ENCODE data around the gene XPO5.
"Not testable (repeated sequence)": the region's sequence is repeated elsewhere in the genome, so short reads cannot be mapped to it uniquely, and the experiment has no call there.

The XPO5 gene

GRCh38 chr6:43540507-43540906 lies 35.3 kb downstream of the XPO5 start:
- H3K4me1 ChIP-seq (ENCODE audit: control insufficient read depth in 1 of 2, insufficient read depth in 2 of 2, low read length in 2 of 2): no peaks in the 10 kb centered on the region
- no peak overlapping the region for H4K8ac ChIP-seq (ENCODE audit: low read depth, low read length)
- H2BK120ac ChIP-seq (ENCODE audit: insufficient read depth, low read length, poor library complexity): no peak overlapping the region
- H4K91ac ChIP-seq (ENCODE audit: low read depth, low read length): no peak overlapping the region
- H3K9me3 ChIP-seq (ENCODE audit: insufficient read depth, low read depth, low read length): no peaks in the 10 kb centered on the region
- WGBS (ENCODE audit: extremely low coverage, insufficient coverage, insufficient read length): no CpG with 5 or more reads among the region's 5 CpGs
- H3K4me3 ChIP-seq (ENCODE audit: low read depth, low read length): no peak overlapping the region
- no peaks in the 10 kb centered on the region for H3K79me1 ChIP-seq (ENCODE audit: low read length)
- H3K27me3 ChIP-seq (ENCODE audit: insufficient read depth, low read length): no peaks in the 10 kb centered on the region
- H3K14ac ChIP-seq (ENCODE audit: low read length): no peak overlapping the region
- H3K27ac ChIP-seq (ENCODE audit: low read depth, low read length): no peak overlapping the region
- peaks cover 21 to 31% of the 10 kb centered on the region in 2 experiments for H3K36me3 ChIP-seq (ENCODE audit: control insufficient read depth in 1 of 2, insufficient read depth in 2 of 2, low read length in 2 of 2)
- H2AK5ac ChIP-seq (ENCODE audit: low read length): no peak overlapping the region
- no peak overlapping the region for H3K9ac ChIP-seq (ENCODE audit: low read length)
- H3K18ac ChIP-seq (ENCODE audit: low read length): no peak overlapping the region
- H3K4ac ChIP-seq (ENCODE audit: low read depth, low read length): no peak overlapping the region
- H3K23ac ChIP-seq (ENCODE audit: low read length): no peak overlapping the region
- no peaks in the 10 kb centered on the region for H3K79me2 ChIP-seq (ENCODE audit: control insufficient read depth, insufficient read depth, low read length, poor library complexity)
- no peak for DNase-seq
- no peak overlapping the region for H4K12ac ChIP-seq (ENCODE audit: low read depth, low read length)
- H3K4me2 ChIP-seq (ENCODE audit: low read length): no peak overlapping the region
- H2BK5ac ChIP-seq (ENCODE audit: low read depth, low read length, poor library complexity): no peak overlapping the region
- no peak overlapping the region for H2BK12ac ChIP-seq (ENCODE audit: low read length)
- H2AFZ ChIP-seq (ENCODE audit: insufficient read depth, low read length, poor library complexity): no peak overlapping the region

- not testable (repeated sequence) for H2BK5ac ChIP-seq (ENCODE audit: low read depth, low read length, poor library complexity); H3K18ac ChIP-seq (ENCODE audit: low read length); H3K27ac ChIP-seq (ENCODE audit: low read depth, low read length); H3K9me3 ChIP-seq (ENCODE audit: insufficient read depth, low read depth, low read length); H3K23ac ChIP-seq (ENCODE audit: low read length); H2AFZ ChIP-seq (ENCODE audit: insufficient read depth, low read length, poor library complexity); H3K27me3 ChIP-seq (ENCODE audit: insufficient read depth, low read length); H3K4me1 ChIP-seq (ENCODE audit: control insufficient read depth in 1 of 2, insufficient read depth in 2 of 2, low read length in 2 of 2); H2AK5ac ChIP-seq (ENCODE audit: low read length); H3K4ac ChIP-seq (ENCODE audit: low read depth, low read length); H3K14ac ChIP-seq (ENCODE audit: low read length); H4K8ac ChIP-seq (ENCODE audit: low read depth, low read length); H2BK12ac ChIP-seq (ENCODE audit: low read length); H3K79me2 ChIP-seq (ENCODE audit: control insufficient read depth, insufficient read depth, low read length, poor library complexity); DNase-seq; H3K79me1 ChIP-seq (ENCODE audit: low read length); H3K4me3 ChIP-seq (ENCODE audit: low read depth, low read length); H4K91ac ChIP-seq (ENCODE audit: low read depth, low read length); H4K12ac ChIP-seq (ENCODE audit: low read depth, low read length); H3K9ac ChIP-seq (ENCODE audit: low read length); H2BK120ac ChIP-seq (ENCODE audit: insufficient read depth, low read length, poor library complexity); H3K4me2 ChIP-seq (ENCODE audit: low read length)
- peaks cover 15 to 27% of the 10 kb centered on the region in 2 experiments for H3K36me3 ChIP-seq (ENCODE audit: control insufficient read depth in 1 of 2, insufficient read depth in 2 of 2, low read length in 2 of 2)
- no CpG with 5 or more reads among the region's 20 CpGs for WGBS (ENCODE audit: extremely low coverage, insufficient coverage, insufficient read length)
Observed at GRCh38 chr6:43539409-43539808, 36.4 kb downstream of the XPO5 start.

- not testable (repeated sequence) for H3K4me1 ChIP-seq (ENCODE audit: control insufficient read depth in 1 of 2, insufficient read depth in 2 of 2, low read length in 2 of 2); H3K18ac ChIP-seq (ENCODE audit: low read length); H3K79me2 ChIP-seq (ENCODE audit: control insufficient read depth, insufficient read depth, low read length, poor library complexity); H3K14ac ChIP-seq (ENCODE audit: low read length); H4K91ac ChIP-seq (ENCODE audit: low read depth, low read length); H3K23ac ChIP-seq (ENCODE audit: low read length); H3K27me3 ChIP-seq (ENCODE audit: insufficient read depth, low read length); H2AK5ac ChIP-seq (ENCODE audit: low read length); H4K12ac ChIP-seq (ENCODE audit: low read depth, low read length); H3K79me1 ChIP-seq (ENCODE audit: low read length); H2BK120ac ChIP-seq (ENCODE audit: insufficient read depth, low read length, poor library complexity); H2BK5ac ChIP-seq (ENCODE audit: low read depth, low read length, poor library complexity); H3K9me3 ChIP-seq (ENCODE audit: insufficient read depth, low read depth, low read length); DNase-seq; H3K27ac ChIP-seq (ENCODE audit: low read depth, low read length); H3K4ac ChIP-seq (ENCODE audit: low read depth, low read length); H3K9ac ChIP-seq (ENCODE audit: low read length); H2BK12ac ChIP-seq (ENCODE audit: low read length); H4K8ac ChIP-seq (ENCODE audit: low read depth, low read length); H3K4me3 ChIP-seq (ENCODE audit: low read depth, low read length); H2AFZ ChIP-seq (ENCODE audit: insufficient read depth, low read length, poor library complexity); H3K4me2 ChIP-seq (ENCODE audit: low read length)
- peaks cover 15 to 26% of the 10 kb centered on the region in 2 experiments for H3K36me3 ChIP-seq (ENCODE audit: control insufficient read depth in 1 of 2, insufficient read depth in 2 of 2, low read length in 2 of 2)
- WGBS (ENCODE audit: extremely low coverage, insufficient coverage, insufficient read length): no CpG with 5 or more reads among the region's 17 CpGs
Observed at GRCh38 chr6:43538986-43539385, 36.9 kb downstream of the XPO5 start.

- no peak overlapping the region for H4K8ac ChIP-seq (ENCODE audit: low read depth, low read length)
- no peak overlapping the region for H2BK5ac ChIP-seq (ENCODE audit: low read depth, low read length, poor library complexity)
- no peak overlapping the region for H2AFZ ChIP-seq (ENCODE audit: insufficient read depth, low read length, poor library complexity)
- no peak overlapping the region for H3K14ac ChIP-seq (ENCODE audit: low read length)
- H3K27me3 ChIP-seq (ENCODE audit: insufficient read depth, low read length): no peaks in the 10 kb centered on the region
- no peak overlapping the region for H3K4ac ChIP-seq (ENCODE audit: low read depth, low read length)
- H3K4me3 ChIP-seq (ENCODE audit: low read depth, low read length): no peak overlapping the region
- H3K79me2 ChIP-seq (ENCODE audit: control insufficient read depth, insufficient read depth, low read length, poor library complexity): no peaks in the 10 kb centered on the region
- H4K12ac ChIP-seq (ENCODE audit: low read depth, low read length): no peak overlapping the region
- H2BK12ac ChIP-seq (ENCODE audit: low read length): no peak overlapping the region
- H3K23ac ChIP-seq (ENCODE audit: low read length): no peak overlapping the region
- DNase-seq: no peak
- no peak overlapping the region for H3K9ac ChIP-seq (ENCODE audit: low read length)
- H3K4me1 ChIP-seq (ENCODE audit: control insufficient read depth in 1 of 2, insufficient read depth in 2 of 2, low read length in 2 of 2): peaks cover 0 to 5% of the 10 kb centered on the region in 2 experiments
- H2AK5ac ChIP-seq (ENCODE audit: low read length): no peak overlapping the region
- H3K79me1 ChIP-seq (ENCODE audit: low read length): no peaks in the 10 kb centered on the region
- H4K91ac ChIP-seq (ENCODE audit: low read depth, low read length): no peak overlapping the region
- no peak overlapping the region for H3K18ac ChIP-seq (ENCODE audit: low read length)
- WGBS (ENCODE audit: extremely low coverage, insufficient coverage, insufficient read length): no CpG with 5 or more reads among the region's 1 CpG
- H3K4me2 ChIP-seq (ENCODE audit: low read length): no peak overlapping the region
- H2BK120ac ChIP-seq (ENCODE audit: insufficient read depth, low read length, poor library complexity): no peak overlapping the region
- H3K36me3 ChIP-seq (ENCODE audit: control insufficient read depth in 1 of 2, insufficient read depth in 2 of 2, low read length in 2 of 2): peaks cover 14 to 32% of the 10 kb centered on the region in 2 experiments
- no peaks in the 10 kb centered on the region for H3K9me3 ChIP-seq (ENCODE audit: insufficient read depth, low read depth, low read length)
- no peak overlapping the region for H3K27ac ChIP-seq (ENCODE audit: low read depth, low read length)
Observed at GRCh38 chr6:43532201-43532600, 43.6 kb downstream of the XPO5 start.

Measured in trophoblast cell (in vitro differentiated cells and primary cell).